HG02938 (cell line): Measurements from ENCODE around the gene CSRP3.

Source experiments
- ATAC-seq: cut with Tn5 transposase; IDR thresholded peaks from one replicate; pipeline ENCODE4 v1.9.1; 2021; ENCODE audit warnings: mild to moderate bottlenecking, moderate library complexity; ENCODE audit not compliant: unreplicated experiment

CSRP3 gene

GRCh38 chr11:19226378-19227195, 24.8 kb upstream of the CSRP3 start:
- no peak for ATAC-seq

- no peak for ATAC-seq
These were observed 23.8 kb upstream of the CSRP3 start for GRCh38 chr11:19225581-19225980.

- ATAC-seq = no peak
These were observed 23.3 kb upstream of the CSRP3 start for GRCh38 chr11:19225123-19225522.

GRCh38 chr11:19220903-19221724, 19.3 kb upstream of the CSRP3 start:
- no peak for ATAC-seq

GRCh38 chr11:19218786-19219460, 17.1 kb upstream of the CSRP3 start:
- ATAC-seq = no peak

- ATAC-seq = no peak
These were observed 16.4 kb upstream of the CSRP3 start for GRCh38 chr11:19218216-19218615.

GRCh38 chr11:19216709-19217374, 15.1 kb upstream of the CSRP3 start:
- no peak for ATAC-seq

GRCh38 chr11:19216021-19216420, 14.2 kb upstream of the CSRP3 start:
- no peak for ATAC-seq

GRCh38 chr11:19209617-19210370, 8.0 kb upstream of the CSRP3 start:
- no peak for ATAC-seq

GRCh38 chr11:19208959-19209546, 7.3 kb upstream of the CSRP3 start:
- no peak for ATAC-seq

- no peak for ATAC-seq
These were observed 6.4 kb upstream of the CSRP3 start for GRCh38 chr11:19208181-19208580.

- ATAC-seq = no peak
These were observed 3.1 kb upstream of the CSRP3 start for GRCh38 chr11:19204836-19205235.

GRCh38 chr11:19200410-19201201, 1.2 kb downstream of the CSRP3 start:
- ATAC-seq = no peak

- ATAC-seq = no peak
These were observed 2.0 kb downstream of the CSRP3 start for GRCh38 chr11:19199771-19200170.

GRCh38 chr11:19199048-19199447, 2.7 kb downstream of the CSRP3 start:
- no peak for ATAC-seq

- no peak for ATAC-seq
These were observed 5.4 kb downstream of the CSRP3 start for GRCh38 chr11:19196432-19196831.

GRCh38 chr11:19194620-19195308, 7.0 kb downstream of the CSRP3 start:
- no peak for ATAC-seq

- no peak for ATAC-seq
These were observed 7.9 kb downstream of the CSRP3 start for GRCh38 chr11:19193916-19194315.
